ENCODE measurements around the gene WASF1. TPM values are rescaled to one million over a fixed set of nuclear protein-coding genes. Genes with fewer than 3 reads are reported as not detected.

The WASF1 gene
- 0.59 TPM for polyA plus RNA-seq (2012; ENCODE audit: low read depth, missing spikeins)

- FAIRE-seq (peak; percentile 97), DNase-seq (ENCODE audit: insufficient read length, low spot score) (peak; percentile 57)
- TF ChIP-seq POLR2A (IDR thresholded peaks at IDR 0.05; ENCODE audit: low read depth, low read length) (no peak), POLR2AphosphoS5 (IDR thresholded peaks at IDR 0.05; ENCODE audit: low read depth, low read length) (no peak), SPI1 (IDR thresholded peaks at IDR 0.05; ENCODE audit: low read depth, low read length) (peak; percentile 45)
Measured at GRCh38 chr6:110179406-110180227, at the start of gene WASF1. Gene WASF1, minus strand, starts transcription at chr6:110179670. Its CDS starts 52,069 bp downstream, at chr6:110127601.

- TF ChIP-seq PAX5 (IDR thresholded peaks at IDR 0.05; ENCODE audit: insufficient read depth, low read length, severe bottlenecking) (no peak), POLR2AphosphoS5 (IDR thresholded peaks at IDR 0.05; ENCODE audit: low read depth, low read length) (no peak), POLR2A (IDR thresholded peaks at IDR 0.05; ENCODE audit: low read depth, low read length) (no peak), SPI1 (IDR thresholded peaks at IDR 0.05; ENCODE audit: low read depth, low read length) (no peak), POU2F2 (IDR thresholded peaks at IDR 0.05; ENCODE audit: low read depth, low read length) (no peak), TAF1 (IDR thresholded peaks at IDR 0.05; ENCODE audit: low read depth, low read length) (no peak)
- no peak for DNase-seq (ENCODE audit: insufficient read length, low spot score)
- no peak for FAIRE-seq
Measured at GRCh38 chr6:110226261-110226660, 46.8 kb upstream of the WASF1 start.

- DNase-seq (ENCODE audit: insufficient read length, low spot score) (no peak), FAIRE-seq (no peak)
Measured at GRCh38 chr6:110221738-110222137, 42.3 kb upstream of the WASF1 start.

GRCh38 chr6:110217266-110217665 lies 37.8 kb upstream of the WASF1 start:
- FAIRE-seq (no peak), DNase-seq (ENCODE audit: insufficient read length, low spot score) (no peak)
- no peak for TF ChIP-seq TAF1 (IDR thresholded peaks at IDR 0.05; ENCODE audit: low read depth, low read length)
- TF ChIP-seq POU2F2 (IDR thresholded peaks at IDR 0.05; ENCODE audit: low read depth, low read length): no peak
- no peak for TF ChIP-seq POLR2A (IDR thresholded peaks at IDR 0.05; ENCODE audit: low read depth, low read length)
- TF ChIP-seq SPI1 (IDR thresholded peaks at IDR 0.05; ENCODE audit: low read depth, low read length): no peak
- TF ChIP-seq POLR2AphosphoS5 (IDR thresholded peaks at IDR 0.05; ENCODE audit: low read depth, low read length): no peak
- TF ChIP-seq PAX5 (IDR thresholded peaks at IDR 0.05; ENCODE audit: insufficient read depth, low read length, severe bottlenecking): no peak

More at GRCh38 chr6:110221738-110222137, 42.3 kb upstream of the WASF1 start:
- TF ChIP-seq SPI1 (IDR thresholded peaks at IDR 0.05; ENCODE audit: low read depth, low read length) (no peak), POLR2A (IDR thresholded peaks at IDR 0.05; ENCODE audit: low read depth, low read length) (no peak), TAF1 (IDR thresholded peaks at IDR 0.05; ENCODE audit: low read depth, low read length) (no peak), POLR2AphosphoS5 (IDR thresholded peaks at IDR 0.05; ENCODE audit: low read depth, low read length) (no peak), PAX5 (IDR thresholded peaks at IDR 0.05; ENCODE audit: insufficient read depth, low read length, severe bottlenecking) (no peak)

DNA sequence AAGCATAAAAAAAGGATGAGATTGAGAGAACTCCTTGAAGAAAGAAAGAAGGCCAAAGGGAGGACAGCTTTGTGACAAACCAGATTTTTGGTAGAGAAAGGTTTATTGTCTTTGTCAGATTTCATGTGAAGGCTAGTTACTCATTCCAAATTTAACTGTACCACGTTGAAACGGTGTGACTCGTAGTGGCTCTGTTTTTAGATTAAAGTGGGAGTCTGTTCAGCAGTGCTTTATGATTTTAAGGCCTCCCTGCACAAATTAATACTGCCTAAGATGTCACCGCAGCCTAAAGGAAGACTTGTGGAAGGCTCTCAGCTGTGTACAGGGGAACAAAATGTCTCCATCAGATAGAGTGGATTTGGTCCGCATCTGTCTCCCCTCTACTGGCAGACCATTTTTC lies 36.7 kb upstream of the WASF1 start:
- FAIRE-seq (no peak), DNase-seq (ENCODE audit: insufficient read length, low spot score) (no peak)
- no peak for TF ChIP-seq PAX5 (IDR thresholded peaks at IDR 0.05; ENCODE audit: insufficient read depth, low read length, severe bottlenecking)
- TF ChIP-seq POLR2A (IDR thresholded peaks at IDR 0.05; ENCODE audit: low read depth, low read length): no peak
- no peak for TF ChIP-seq SPI1 (IDR thresholded peaks at IDR 0.05; ENCODE audit: low read depth, low read length)
- no peak for TF ChIP-seq TAF1 (IDR thresholded peaks at IDR 0.05; ENCODE audit: low read depth, low read length)
- TF ChIP-seq POU2F2 (IDR thresholded peaks at IDR 0.05; ENCODE audit: low read depth, low read length): no peak
- no peak for TF ChIP-seq POLR2AphosphoS5 (IDR thresholded peaks at IDR 0.05; ENCODE audit: low read depth, low read length)

DNA sequence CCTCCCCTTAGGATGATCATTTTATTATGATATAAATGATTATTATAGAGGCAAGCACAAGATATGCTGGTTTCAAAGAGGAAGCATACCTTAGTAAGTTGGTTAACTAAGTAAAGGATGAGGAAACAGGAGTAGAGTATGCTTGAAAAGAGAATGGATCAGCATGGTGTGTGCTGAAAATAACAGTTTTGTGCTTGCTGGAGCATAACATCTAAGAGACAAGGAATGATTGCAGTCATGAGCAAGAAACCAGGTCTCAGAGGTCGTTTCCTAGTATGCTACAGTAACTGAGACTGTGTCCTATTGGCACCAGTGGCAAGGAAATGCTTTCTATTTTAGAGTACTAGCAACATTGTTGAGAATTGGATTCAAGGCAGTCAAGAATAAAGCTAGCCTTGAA lies 34.9 kb upstream of the WASF1 start:
- FAIRE-seq (no peak), DNase-seq (ENCODE audit: insufficient read length, low spot score) (no peak)
- TF ChIP-seq POLR2A (IDR thresholded peaks at IDR 0.05; ENCODE audit: low read depth, low read length) (no peak), SPI1 (IDR thresholded peaks at IDR 0.05; ENCODE audit: low read depth, low read length) (no peak), POLR2AphosphoS5 (IDR thresholded peaks at IDR 0.05; ENCODE audit: low read depth, low read length) (no peak), POU2F2 (IDR thresholded peaks at IDR 0.05; ENCODE audit: low read depth, low read length) (no peak), TAF1 (IDR thresholded peaks at IDR 0.05; ENCODE audit: low read depth, low read length) (no peak), PAX5 (IDR thresholded peaks at IDR 0.05; ENCODE audit: insufficient read depth, low read length, severe bottlenecking) (no peak)

DNA sequence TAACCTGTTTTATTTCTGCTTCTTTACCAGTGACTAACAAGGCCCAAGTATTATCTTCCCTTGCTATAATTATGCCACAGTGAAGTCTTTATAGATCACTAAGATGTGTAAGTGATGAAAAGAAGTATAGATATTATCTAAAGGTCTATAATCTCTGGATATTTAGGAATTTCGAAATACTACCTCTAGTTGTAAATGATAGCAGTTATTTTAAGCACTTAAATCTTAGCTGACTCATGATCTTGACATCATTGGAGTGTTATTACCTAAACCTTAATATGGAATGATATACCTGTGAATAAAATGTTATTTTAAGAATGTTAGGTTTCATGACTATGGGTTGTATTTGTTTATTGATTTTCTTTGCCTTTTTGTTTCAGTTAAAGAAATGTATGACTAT lies 32.3 kb upstream of the WASF1 start:
- TF ChIP-seq TAF1 (IDR thresholded peaks at IDR 0.05; ENCODE audit: low read depth, low read length) (no peak), POLR2AphosphoS5 (IDR thresholded peaks at IDR 0.05; ENCODE audit: low read depth, low read length) (no peak), SPI1 (IDR thresholded peaks at IDR 0.05; ENCODE audit: low read depth, low read length) (no peak), POU2F2 (IDR thresholded peaks at IDR 0.05; ENCODE audit: low read depth, low read length) (no peak), POLR2A (IDR thresholded peaks at IDR 0.05; ENCODE audit: low read depth, low read length) (no peak), PAX5 (IDR thresholded peaks at IDR 0.05; ENCODE audit: insufficient read depth, low read length, severe bottlenecking) (no peak)
- DNase-seq (ENCODE audit: insufficient read length, low spot score) (no peak), FAIRE-seq (no peak)

DNA sequence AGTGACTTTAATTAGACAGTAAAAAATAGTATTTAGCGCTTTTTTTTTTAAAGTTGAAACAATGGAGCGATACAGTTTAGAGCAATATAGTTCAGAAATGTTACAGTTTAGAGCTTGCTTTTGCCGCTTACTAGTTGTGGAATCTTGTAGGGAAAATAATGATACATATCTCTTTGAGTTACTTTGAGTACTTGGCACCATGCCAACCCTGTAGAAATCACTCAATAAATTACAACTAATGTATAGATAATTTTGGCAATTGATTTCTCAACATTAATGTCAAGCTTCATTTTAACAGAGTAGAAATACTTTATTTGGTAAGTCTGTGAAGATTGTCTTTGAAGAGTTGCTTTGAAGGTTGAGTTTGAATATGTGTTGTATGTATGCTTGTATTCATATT lies 28.2 kb upstream of the WASF1 start:
- no peak for TF ChIP-seq POU2F2 (IDR thresholded peaks at IDR 0.05; ENCODE audit: low read depth, low read length)
- no peak for TF ChIP-seq POLR2AphosphoS5 (IDR thresholded peaks at IDR 0.05; ENCODE audit: low read depth, low read length)
- TF ChIP-seq SPI1 (IDR thresholded peaks at IDR 0.05; ENCODE audit: low read depth, low read length): no peak
- TF ChIP-seq PAX5 (IDR thresholded peaks at IDR 0.05; ENCODE audit: insufficient read depth, low read length, severe bottlenecking): no peak
- TF ChIP-seq POLR2A (IDR thresholded peaks at IDR 0.05; ENCODE audit: low read depth, low read length): no peak
- TF ChIP-seq TAF1 (IDR thresholded peaks at IDR 0.05; ENCODE audit: low read depth, low read length): no peak

DNA sequence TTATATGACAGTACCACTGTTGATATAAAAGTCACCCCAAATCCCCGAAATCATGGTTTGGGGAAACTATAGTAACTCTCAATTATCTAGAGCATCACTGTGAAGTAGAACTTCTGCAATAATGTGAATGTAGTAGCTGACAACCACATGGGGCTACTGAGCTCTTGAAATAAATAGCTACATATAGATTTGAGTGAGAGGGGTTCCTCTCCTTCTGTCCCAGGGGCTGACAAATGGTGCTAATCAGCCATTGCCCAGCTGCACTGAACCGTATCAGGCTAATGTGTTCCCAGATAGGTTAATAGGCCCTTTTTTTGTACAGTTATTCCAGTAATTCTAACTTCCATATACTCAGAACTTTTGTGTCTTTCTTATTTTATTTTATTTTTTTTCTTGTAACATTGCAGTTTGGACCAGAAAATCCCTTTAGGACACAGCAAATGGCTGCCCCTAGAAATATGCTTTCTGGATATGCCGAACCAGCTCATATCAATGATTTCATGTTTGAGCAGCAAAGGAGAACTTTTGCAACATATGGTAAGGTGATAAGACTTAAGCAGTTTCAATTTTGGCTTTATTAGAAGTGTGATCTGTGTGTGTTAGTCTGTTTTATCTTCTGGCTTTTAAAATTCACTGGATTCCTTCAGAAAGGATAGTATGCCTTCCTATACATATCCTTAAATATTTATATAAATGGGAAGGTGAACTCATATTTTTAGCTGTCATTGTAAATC lies 21.8 kb upstream of the WASF1 start:
- DNase-seq (ENCODE audit: insufficient read length, low spot score) (no peak), FAIRE-seq (no peak)
- no peak for TF ChIP-seq TAF1 (IDR thresholded peaks at IDR 0.05; ENCODE audit: low read depth, low read length)
- TF ChIP-seq PAX5 (IDR thresholded peaks at IDR 0.05; ENCODE audit: insufficient read depth, low read length, severe bottlenecking): no peak
- no peak for TF ChIP-seq SPI1 (IDR thresholded peaks at IDR 0.05; ENCODE audit: low read depth, low read length)
- TF ChIP-seq POU2F2 (IDR thresholded peaks at IDR 0.05; ENCODE audit: low read depth, low read length): no peak
- TF ChIP-seq POLR2AphosphoS5 (IDR thresholded peaks at IDR 0.05; ENCODE audit: low read depth, low read length): no peak
- TF ChIP-seq POLR2A (IDR thresholded peaks at IDR 0.05; ENCODE audit: low read depth, low read length): no peak

More for the DNA sequence above, 28.2 kb upstream of the WASF1 start:
- no peak for DNase-seq (ENCODE audit: insufficient read length, low spot score)
- no peak for FAIRE-seq
